ENCODE results near the gene AMZ1. TPM values are rescaled to one million over a fixed set of nuclear protein-coding genes. Genes with fewer than 3 reads are reported as not detected.

The AMZ1 gene
- total and polyA plus RNA-seq, 2 donors = 0.11 to 0.22 TPM

DNA sequence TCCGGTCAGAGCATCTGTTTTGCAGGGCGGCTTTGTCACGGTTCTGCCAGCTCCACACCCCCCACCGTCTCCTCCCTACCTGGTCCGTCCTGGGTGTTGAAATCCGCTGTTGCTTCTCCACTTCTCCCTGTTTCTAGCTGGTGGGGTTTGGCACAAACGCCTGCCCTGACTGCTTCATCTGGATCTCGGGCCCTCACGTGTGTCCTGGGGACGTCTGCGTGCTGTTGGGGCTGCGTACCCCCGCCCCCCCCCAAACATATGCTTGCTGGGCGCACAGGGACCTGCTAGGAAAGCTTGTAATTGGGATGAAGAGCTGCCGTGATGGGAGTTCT, 11.3 kb downstream of the AMZ1 start:
- Histone ChIP-seq H3K36me3 (ENCODE audit: insufficient read depth) (no peaks in the 10 kb centered on the region), H3K4me1 (ENCODE audit: insufficient read depth) (no peaks in the 10 kb centered on the region), H3K4me3 (ENCODE audit: low read depth, low read length) (no peak overlapping the region), H3K27ac (ENCODE audit: low read depth) (no peak overlapping the region)
- WGBS = 70% methylated on average over 15 of the region's 15 CpGs
- DNase-seq (ENCODE audit: extremely low spot score) = no peak

GRCh38 chr7:2700141-2700850, 12.3 kb downstream of the AMZ1 start:
- no peak for DNase-seq (ENCODE audit: extremely low spot score)
- 92% methylated on average over 40 of the region's 40 CpGs for WGBS
- Histone ChIP-seq H3K4me1 (ENCODE audit: insufficient read depth) (no peaks in the 10 kb centered on the region), H3K27ac (ENCODE audit: low read depth) (no peak overlapping the region), H3K4me3 (ENCODE audit: low read depth, low read length) (no peak overlapping the region), H3K36me3 (ENCODE audit: insufficient read depth) (no peaks in the 10 kb centered on the region)

GRCh38 chr7:2701424-2701823, 13.4 kb downstream of the AMZ1 start:
- DNase-seq (ENCODE audit: extremely low spot score) = no peak
- no peaks in the 10 kb centered on the region for H3K36me3 ChIP-seq (ENCODE audit: insufficient read depth)
- no peaks in the 10 kb centered on the region for H3K4me1 ChIP-seq (ENCODE audit: insufficient read depth)
- 83% methylated on average over 17 of the region's 17 CpGs for WGBS
- no peak overlapping the region for H3K27ac ChIP-seq (ENCODE audit: low read depth)
- no peak overlapping the region for H3K4me3 ChIP-seq (ENCODE audit: low read depth, low read length)

- Histone ChIP-seq H3K27ac (ENCODE audit: low read depth) (no peak overlapping the region), H3K4me1 (ENCODE audit: insufficient read depth) (no peaks in the 10 kb centered on the region), H3K36me3 (ENCODE audit: insufficient read depth) (no peaks in the 10 kb centered on the region), H3K4me3 (ENCODE audit: low read depth, low read length) (no peak overlapping the region)
- WGBS = 71% methylated on average over 12 of the region's 12 CpGs
- no peak for DNase-seq (ENCODE audit: extremely low spot score)
Measured at GRCh38 chr7:2701832-2702593, 14.0 kb downstream of the AMZ1 start.

DNA sequence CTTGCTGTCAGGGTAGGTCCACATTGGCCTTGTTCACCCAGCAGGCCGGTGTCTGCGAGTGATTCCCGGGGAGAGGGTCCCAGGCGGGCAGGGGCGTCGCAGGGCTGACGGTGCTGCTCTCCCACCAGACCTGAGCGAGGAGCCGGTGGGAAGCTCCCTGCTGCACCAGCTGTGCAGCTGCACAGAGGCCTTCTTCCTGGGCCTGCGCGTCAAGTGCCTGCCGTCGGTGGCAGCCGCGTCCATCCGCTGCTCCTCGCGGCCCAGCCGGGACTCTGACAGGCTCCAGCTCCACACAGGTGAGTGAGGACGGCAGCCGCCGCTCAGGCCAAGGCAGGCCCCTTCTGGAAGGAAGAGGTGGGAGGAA, 14.6 kb downstream of the AMZ1 start:
- Histone ChIP-seq H3K36me3 (ENCODE audit: insufficient read depth) (no peaks in the 10 kb centered on the region), H3K27ac (ENCODE audit: low read depth) (no peak overlapping the region), H3K4me3 (ENCODE audit: low read depth, low read length) (no peak overlapping the region), H3K4me1 (ENCODE audit: insufficient read depth) (no peaks in the 10 kb centered on the region)
- WGBS = 86% methylated on average over 22 of the region's 22 CpGs
- DNase-seq (ENCODE audit: extremely low spot score) = no peak

GRCh38 chr7:2705371-2706096, 17.5 kb downstream of the AMZ1 start:
- no peaks in the 10 kb centered on the region for H3K36me3 ChIP-seq (ENCODE audit: insufficient read depth)
- DNase-seq (ENCODE audit: extremely low spot score) = no peak
- WGBS = 82% methylated on average over 14 of the region's 14 CpGs
- H3K27ac ChIP-seq (ENCODE audit: low read depth) = no peak overlapping the region
- no peak overlapping the region for H3K4me3 ChIP-seq (ENCODE audit: low read depth, low read length)
- H3K4me1 ChIP-seq (ENCODE audit: insufficient read depth) = no peaks in the 10 kb centered on the region

DNA sequence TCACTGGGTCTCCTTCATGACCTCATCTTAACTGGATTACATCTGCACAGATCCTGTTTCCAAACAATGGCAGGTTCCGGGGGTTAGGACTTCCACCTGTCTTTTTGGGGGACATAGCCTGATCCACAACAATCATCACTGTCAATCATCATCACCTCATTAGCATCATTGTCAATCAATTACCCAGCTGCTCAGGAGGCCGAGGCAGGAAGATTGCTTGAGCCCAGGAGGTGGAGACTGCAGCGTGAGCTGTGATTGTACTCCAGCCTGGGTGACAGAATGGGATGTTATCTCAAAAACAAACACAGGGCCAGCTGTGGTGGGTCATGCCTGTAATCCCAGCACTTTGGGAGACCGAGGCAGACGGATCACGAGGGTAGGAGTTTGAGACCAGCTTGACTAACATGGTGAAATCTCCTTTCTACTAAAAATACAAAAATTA, 18.7 kb downstream of the AMZ1 start:
- Histone ChIP-seq H3K4me1 (ENCODE audit: insufficient read depth) (no peaks in the 10 kb centered on the region), H3K36me3 (ENCODE audit: insufficient read depth) (no peaks in the 10 kb centered on the region), H3K4me3 (ENCODE audit: low read depth, low read length) (no peak overlapping the region), H3K27ac (ENCODE audit: low read depth) (no peak overlapping the region)
- DNase-seq (ENCODE audit: extremely low spot score) = no peak
- WGBS = 48% methylated on average over 6 of the region's 6 CpGs

DNA sequence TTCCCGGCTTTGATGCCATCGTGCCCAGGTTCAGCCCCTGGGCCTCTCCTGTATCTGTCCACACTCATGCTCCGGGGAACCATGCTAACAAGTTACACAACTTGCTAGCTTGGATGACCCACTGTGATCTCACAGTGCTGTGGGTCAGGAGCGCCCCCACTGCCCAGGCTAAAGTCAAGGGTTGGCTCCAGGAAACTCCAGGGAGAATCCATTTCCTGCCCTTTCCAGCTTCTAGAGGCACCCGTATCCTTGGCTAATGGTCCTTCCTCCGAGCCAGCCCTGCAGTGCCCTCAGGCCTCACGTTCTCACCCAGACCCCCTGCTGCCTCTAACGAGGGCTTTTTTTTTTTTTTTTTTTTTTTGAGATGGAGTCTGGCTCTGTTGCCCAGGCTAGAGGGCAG, 19.5 kb downstream of the AMZ1 start:
- no peak for DNase-seq (ENCODE audit: extremely low spot score)
- Histone ChIP-seq H3K27ac (ENCODE audit: low read depth) (no peak overlapping the region), H3K4me3 (ENCODE audit: low read depth, low read length) (no peak overlapping the region), H3K36me3 (ENCODE audit: insufficient read depth) (no peaks in the 10 kb centered on the region), H3K4me1 (ENCODE audit: insufficient read depth) (no peaks in the 10 kb centered on the region)
- WGBS = 80% methylated on average over 8 of the region's 8 CpGs

DNA sequence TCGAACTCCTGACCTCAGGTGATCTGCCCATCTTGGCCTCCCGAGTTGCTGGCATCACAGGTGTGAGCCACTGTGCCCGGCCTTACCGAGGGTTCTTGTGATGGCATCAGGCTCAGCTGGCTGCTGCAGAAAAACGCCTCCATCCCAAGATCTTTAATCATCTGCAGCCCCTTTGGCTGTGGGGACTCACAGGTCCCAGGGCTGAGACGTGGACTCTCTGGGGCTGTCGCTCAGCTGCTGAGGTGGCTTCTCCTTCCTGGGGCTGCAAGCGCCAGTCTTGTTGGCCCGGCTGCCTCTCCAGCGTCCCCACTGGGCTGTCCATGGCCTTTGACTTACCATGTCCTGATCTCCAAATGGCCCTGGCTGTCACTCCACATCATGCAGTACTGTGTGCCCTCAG, 20.0 kb downstream of the AMZ1 start:
- no peaks in the 10 kb centered on the region for H3K36me3 ChIP-seq (ENCODE audit: insufficient read depth)
- 89% methylated on average over 10 of the region's 10 CpGs for WGBS
- H3K4me3 ChIP-seq (ENCODE audit: low read depth, low read length) = no peak overlapping the region
- H3K27ac ChIP-seq (ENCODE audit: low read depth) = no peak overlapping the region
- DNase-seq (ENCODE audit: extremely low spot score) = no peak
- H3K4me1 ChIP-seq (ENCODE audit: insufficient read depth) = no peaks in the 10 kb centered on the region

GRCh38 chr7:2708547-2709310, 20.7 kb downstream of the AMZ1 start:
- no peak for DNase-seq (ENCODE audit: extremely low spot score)
- Histone ChIP-seq H3K4me3 (ENCODE audit: low read depth, low read length) (no peak overlapping the region), H3K36me3 (ENCODE audit: insufficient read depth) (no peaks in the 10 kb centered on the region), H3K4me1 (ENCODE audit: insufficient read depth) (no peaks in the 10 kb centered on the region), H3K27ac (ENCODE audit: low read depth) (no peak overlapping the region)
- whole genome bisulfite sequencing = 91% methylated on average over 20 of the region's 20 CpGs

GRCh38 chr7:2709553-2710285, 21.7 kb downstream of the AMZ1 start:
- WGBS = 47% methylated on average over 35 of the region's 35 CpGs
- no peaks in the 10 kb centered on the region for H3K4me1 ChIP-seq (ENCODE audit: insufficient read depth)
- H3K27ac ChIP-seq (ENCODE audit: low read depth) = no peak overlapping the region
- no peaks in the 10 kb centered on the region for H3K36me3 ChIP-seq (ENCODE audit: insufficient read depth)
- DNase-seq (ENCODE audit: extremely low spot score) = no peak
- no peak overlapping the region for H3K4me3 ChIP-seq (ENCODE audit: low read depth, low read length)

GRCh38 chr7:2710286-2710655, 22.3 kb downstream of the AMZ1 start:
- Histone ChIP-seq H3K4me1 (ENCODE audit: insufficient read depth) (no peaks in the 10 kb centered on the region), H3K27ac (ENCODE audit: low read depth) (no peak overlapping the region), H3K4me3 (ENCODE audit: low read depth, low read length) (no peak overlapping the region), H3K36me3 (ENCODE audit: insufficient read depth) (no peaks in the 10 kb centered on the region)
- no peak for DNase-seq (ENCODE audit: extremely low spot score)
- 83% methylated on average over 11 of the region's 11 CpGs for WGBS
